H1 (cell line): Measurements from ENCODE around the gene RAB3B. TPM values are rescaled to one million over a fixed set of nuclear protein-coding genes. Genes with fewer than 3 reads are reported as not detected.

ENCODE experiments used
- SIN3A ChIP-seq, 2 experiments: IDR thresholded peaks in 1 of 2; conservative IDR thresholded peaks in 1 of 2; 2 replicates each; pipeline ENCODE4 v1.6.1; 2011 to 2012; ENCODE audit warnings: low read length in 2 of 2, improper control_type of control experiment in 1 of 2, low read depth in 1 of 2, mild to moderate bottlenecking in 1 of 2
- polyA plus RNA-seq, 7 experiments: library from polyadenylated mRNA; depleted of rRNA in 3 of 7; stranded (reverse) in 5 of 7; unstranded in 2 of 7; fragments of >200 nt in 5 of 7; fragments of 200-250 nt in 2 of 7; gene quantifications; 1 replicate in 5 of 7; 2 replicates in 1 of 7; 4 replicates in 1 of 7; pipeline versions ENCODE4 v1.2.1 to v1.2.3, GENCODE V29; 2011 to 2013; ENCODE audit warnings: missing spikeins in 2 of 7, mixed read lengths in 2 of 7
- total RNA-seq: library from RNA; stranded (reverse); fragmentation: NEBNext Ultra II Directional; extraction: Animal tissue kit (Norgen Biotek cat#: 25700); gene quantifications from 2 replicates; pipeline ENCODE4 v1.2.1, GENCODE V29; 2021

RAB3B gene
- total and polyA plus RNA-seq, 2 of the 8 experiments (the other 6 are each of a cell fraction or from before 2014, with no cell fraction given): 12.5 to 36.8 TPM

GRCh38 chr1:51952638-51953037, 37.9 kb downstream of the RAB3B start (continued):
- TF ChIP-seq SIN3A (conservative IDR thresholded peaks at IDR 0.05 in 1 of 2, IDR thresholded peaks at IDR 0.05 in 1 of 2; ENCODE audit: low read depth in 1 of 2, low read length in 2 of 2): no peak
